ENCODE data around the gene BRD9.

DNA sequence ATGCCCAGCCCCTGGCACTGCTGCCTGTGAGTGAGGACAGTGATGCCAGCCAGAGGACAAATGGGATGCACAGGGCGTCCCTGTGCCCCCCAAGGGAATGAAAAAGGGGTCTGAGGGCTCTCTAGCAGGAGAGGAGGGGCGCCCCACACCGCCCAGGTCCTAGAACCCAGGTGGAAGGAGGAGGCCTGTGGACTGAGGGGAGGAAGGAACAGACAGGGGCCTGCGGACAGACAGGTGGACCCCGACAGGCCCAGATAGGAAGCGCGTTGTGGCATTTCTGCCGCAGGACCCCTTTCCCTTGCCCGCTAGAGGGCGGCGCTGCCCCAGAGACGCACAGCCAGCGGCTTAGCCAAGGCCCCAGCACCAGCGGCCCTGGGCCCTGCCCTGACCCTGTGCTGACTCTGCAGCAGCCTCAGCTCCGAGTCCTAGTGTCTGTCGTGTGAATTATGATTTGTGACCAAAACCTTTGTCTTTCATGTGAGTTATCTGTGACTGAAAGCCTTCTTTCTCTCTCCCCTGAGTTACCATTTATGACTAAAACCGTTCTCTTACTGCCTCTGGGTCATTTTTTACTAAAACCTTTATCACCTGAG is 30.8 kb upstream of the BRD9 start:
- TF ChIP-seq, protein P1, sequence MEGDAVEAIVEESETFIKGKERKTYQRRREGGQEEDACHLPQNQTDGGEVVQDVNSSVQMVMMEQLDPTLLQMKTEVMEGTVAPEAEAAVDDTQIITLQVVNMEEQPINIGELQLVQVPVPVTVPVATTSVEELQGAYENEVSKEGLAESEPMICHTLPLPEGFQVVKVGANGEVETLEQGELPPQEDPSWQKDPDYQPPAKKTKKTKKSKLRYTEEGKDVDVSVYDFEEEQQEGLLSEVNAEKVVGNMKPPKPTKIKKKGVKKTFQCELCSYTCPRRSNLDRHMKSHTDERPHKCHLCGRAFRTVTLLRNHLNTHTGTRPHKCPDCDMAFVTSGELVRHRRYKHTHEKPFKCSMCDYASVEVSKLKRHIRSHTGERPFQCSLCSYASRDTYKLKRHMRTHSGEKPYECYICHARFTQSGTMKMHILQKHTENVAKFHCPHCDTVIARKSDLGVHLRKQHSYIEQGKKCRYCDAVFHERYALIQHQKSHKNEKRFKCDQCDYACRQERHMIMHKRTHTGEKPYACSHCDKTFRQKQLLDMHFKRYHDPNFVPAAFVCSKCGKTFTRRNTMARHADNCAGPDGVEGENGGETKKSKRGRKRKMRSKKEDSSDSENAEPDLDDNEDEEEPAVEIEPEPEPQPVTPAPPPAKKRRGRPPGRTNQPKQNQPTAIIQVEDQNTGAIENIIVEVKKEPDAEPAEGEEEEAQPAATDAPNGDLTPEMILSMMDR (IDR thresholded peaks at IDR 0.05; ENCODE audit: poor library complexity), result peak; percentile 79
- TF ChIP-seq EZH2 (IDR thresholded peaks at IDR 0.05; ENCODE audit: borderline replicate concordance) (no peak), EZH2phosphoT487 (IDR thresholded peaks at IDR 0.05; ENCODE audit: low read depth, severe bottlenecking, unreplicated experiment) (no peak)
